ENCODE results near the gene RARG. TPM values are rescaled to one million over a fixed set of nuclear protein-coding genes. Genes with fewer than 3 reads are reported as not detected.
"Not testable (repeated sequence)": the region's sequence is repeated elsewhere in the genome, so short reads cannot be mapped to it uniquely, and the experiment has no call there.

Gene RARG
- polyA plus RNA-seq, 4 donors: 32.3 to 73.8 (median 38.9) TPM

DNA sequence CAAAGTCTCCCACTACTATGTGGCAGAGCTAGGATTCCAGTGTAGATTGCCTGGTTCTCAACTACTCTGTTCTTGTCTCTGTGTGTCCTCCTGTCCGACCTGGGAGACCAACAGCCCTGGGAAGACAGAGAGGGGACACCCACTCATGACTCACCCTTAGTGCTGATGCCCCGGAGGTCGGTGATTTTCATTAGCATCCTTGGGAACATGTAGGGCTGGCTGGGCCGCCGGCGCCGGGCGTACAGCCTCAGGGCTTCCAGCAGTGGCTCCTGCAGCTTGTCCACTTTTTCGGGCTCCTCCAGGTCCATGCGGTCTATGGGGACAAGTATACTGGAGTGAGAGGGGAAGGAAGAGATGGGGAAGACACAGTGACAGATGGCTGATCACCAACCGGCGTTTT, 19.1 kb downstream of the RARG start:
- DNase-seq (ENCODE audit: low read depth in 4 of 4, low spot score in 3 of 4): no peak

DNA sequence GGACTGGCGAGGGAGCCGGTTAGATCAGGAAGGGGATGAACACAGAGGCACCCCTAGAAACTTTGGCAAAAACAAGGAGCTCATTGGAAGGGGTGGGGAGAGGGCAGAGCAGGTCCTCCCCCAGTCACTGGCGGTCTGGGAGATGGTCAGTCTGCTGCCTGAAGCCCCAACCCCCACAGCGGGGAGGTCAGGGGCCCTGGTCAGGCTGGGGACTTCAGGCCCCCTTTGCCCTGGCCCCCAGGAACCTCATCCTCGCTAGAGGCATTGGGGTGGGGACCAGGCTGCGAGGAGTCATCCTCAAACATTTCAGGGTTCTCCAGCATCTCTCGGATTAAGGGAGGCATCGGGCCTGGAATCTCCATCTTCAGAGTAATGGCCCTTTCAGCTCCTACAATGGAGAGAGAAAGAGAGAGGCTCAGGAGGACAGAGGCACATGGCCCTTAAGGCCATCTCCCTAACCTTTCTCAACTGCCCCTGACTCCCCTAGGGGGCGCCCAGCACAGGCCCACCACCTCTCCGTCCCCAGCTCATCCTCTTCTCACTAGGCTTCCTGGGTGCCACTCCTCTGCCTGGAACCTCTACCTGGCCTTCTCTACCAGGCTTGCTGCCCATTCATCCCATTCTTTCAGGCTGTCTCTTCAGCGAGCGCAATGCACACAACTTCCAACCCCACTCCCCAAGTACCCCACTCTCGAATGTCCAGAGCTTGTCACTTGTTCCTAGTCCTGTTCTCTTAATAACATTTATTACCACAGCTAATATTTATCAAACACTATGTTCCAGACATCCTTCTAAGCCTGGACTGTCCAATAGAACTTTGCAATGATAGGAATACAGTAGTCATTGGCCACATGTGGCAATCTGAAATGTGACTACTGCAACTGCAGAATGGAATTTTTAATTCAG, 20.3 kb downstream of the RARG start:
- no peak for DNase-seq (ENCODE audit: low read depth in 4 of 4, low spot score in 3 of 4)

DNA sequence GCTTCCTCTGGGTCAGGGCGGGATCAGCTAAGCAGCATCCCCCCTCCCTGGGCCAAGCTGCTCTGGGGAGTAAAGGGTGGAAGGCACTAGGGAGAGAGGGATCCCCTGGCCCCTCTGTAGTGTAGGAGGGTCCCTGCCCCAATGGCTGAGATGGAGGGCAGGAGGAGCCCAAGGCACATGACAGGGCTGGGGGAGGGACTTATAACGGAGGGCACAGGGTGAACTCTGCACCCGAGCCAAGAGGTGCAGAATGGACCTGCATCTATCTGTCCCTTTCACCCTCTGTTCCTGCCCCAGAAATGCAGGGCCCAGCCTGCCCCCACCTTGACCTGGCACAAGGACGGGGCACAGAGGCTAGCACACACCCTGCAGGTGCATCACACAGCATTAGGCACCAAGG, 21.2 kb downstream of the RARG start:
- no peak for DNase-seq (ENCODE audit: low read depth in 4 of 4, low spot score in 3 of 4)

DNA sequence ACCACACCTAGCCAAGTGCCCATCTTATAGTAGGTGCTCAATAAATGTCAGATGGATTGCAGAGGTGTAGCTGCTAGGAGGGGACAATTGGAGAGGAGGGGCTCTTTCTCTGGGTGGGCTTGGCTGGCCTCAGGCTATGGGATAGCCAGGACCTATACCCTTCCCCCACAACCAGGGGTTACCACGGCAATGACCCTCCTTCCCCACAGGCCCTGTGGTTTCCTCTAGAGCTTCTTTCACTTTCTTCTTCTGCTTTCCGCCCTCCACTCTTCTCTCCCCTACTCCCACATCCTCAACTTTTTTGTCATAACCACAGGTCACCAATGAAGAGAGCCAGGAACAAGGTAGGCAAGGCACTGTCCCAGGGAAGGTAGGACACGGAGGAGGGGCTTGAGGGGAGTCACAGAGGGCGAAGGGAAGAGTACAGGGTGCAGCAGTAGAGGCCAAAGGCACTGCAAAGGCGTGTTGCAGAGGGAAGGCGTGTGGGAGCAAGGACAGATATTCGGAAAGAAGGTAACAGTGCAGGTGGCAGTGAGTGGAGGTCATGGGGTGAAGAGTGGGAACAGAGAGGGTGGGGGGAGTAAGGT, 23.0 kb downstream of the RARG start:
- DNase-seq (ENCODE audit: low read depth in 4 of 4, low spot score in 3 of 4): no peak

DNA sequence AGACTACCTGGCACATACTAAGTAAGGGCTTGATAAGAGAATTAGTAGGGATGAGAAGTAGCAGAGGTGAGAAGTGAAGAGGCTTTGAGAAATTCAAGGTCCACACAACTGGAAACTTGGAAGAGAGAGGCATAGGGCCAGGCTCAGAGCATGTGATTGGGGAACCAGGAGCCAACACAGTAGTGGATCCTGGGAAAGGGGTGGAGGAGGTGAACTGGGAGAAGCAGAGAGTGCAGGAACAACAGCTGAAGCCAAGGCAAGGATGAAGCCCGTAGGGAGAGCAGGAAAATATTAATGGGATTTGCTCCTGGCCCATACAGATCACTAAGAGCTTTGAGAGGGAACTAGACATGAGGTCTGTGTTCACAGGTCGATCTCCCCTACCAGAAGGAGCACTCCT, 23.6 kb downstream of the RARG start:
- no peak for DNase-seq (ENCODE audit: low read depth in 4 of 4, low spot score in 3 of 4)

DNA sequence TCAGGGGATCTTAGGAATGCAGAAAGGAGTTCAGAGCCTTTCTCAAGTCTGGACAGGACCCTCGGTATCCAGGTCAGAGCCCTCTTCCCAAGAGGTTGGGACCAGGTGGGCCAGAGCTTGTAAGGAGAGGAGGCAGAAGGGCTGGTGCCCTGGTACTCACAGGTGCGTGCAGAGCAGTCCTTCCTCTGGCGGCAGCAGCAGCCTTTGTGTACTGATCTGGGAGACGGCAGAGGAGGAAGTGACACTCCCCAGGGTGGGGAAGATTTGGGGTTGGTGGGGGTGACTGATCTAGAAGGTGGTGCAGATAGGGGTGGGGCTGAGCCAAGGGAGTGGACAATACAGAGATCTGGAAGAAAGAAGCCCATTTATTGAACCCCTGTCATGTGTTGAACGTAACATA, 25.0 kb downstream of the RARG start, which contains the start of gene ITGB7:
ITGB7 (minus strand) TSS at position 210 of the 400 bp plus-strand sequence. CDS start 6,808 bp downstream, outside the sequence.
- DNase-seq (ENCODE audit: low read depth in 4 of 4, low spot score in 3 of 4): no peak

DNA sequence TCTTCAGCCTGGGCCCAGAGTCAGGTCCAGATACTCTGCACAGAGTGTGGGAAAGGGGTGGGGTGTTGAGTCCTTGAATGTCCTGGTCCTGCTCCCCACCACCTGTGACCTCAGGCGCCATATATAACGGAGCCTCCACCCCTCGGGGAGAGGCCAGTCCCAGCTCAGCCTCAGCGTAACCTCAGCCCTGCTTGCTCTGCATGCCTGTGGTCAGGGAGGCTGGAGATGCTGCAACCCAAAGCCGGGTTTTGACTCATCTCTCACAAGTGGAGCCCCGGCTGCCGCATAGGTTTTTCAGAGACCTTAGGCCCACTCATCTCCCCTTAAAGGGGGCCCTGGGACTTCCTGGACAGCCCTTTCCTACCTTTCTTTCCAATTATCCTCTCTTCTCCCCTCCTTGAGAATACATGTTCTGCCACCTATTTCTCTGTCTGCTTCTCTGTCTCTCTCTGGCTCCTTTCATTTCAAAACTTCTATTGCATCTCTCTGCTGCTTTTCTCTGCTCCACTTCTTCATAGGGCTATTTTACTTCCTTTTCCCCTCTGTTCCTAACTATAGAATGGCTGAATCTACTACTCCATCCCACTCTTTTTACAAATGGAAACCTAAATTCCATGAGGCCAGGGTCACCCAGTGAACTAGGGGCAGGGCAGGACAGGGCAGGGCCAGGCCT, 26.1 kb downstream of the RARG start:
- DNase-seq (ENCODE audit: low read depth in 4 of 4, low spot score in 3 of 4): no peak

DNA sequence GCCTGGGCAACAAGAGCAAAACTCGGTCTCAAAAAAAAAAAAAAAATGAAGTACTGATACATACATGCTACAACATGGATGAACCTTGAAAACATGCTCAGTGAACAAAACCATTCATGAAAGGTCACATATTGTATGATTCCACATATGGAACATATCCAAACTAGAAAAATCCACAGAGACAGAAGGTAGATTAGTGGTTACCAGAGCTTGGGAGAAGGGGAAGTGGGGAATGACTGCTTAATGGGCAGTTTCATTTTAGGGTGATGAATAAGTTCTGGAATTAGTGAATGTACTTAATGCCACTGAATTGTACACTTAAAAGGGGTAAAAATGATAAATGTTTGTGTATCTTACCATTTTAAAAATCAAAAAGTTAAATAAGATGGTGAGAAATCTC, 27.7 kb downstream of the RARG start:
- no peak for DNase-seq (ENCODE audit: low read depth in 4 of 4, low spot score in 3 of 4)

DNA sequence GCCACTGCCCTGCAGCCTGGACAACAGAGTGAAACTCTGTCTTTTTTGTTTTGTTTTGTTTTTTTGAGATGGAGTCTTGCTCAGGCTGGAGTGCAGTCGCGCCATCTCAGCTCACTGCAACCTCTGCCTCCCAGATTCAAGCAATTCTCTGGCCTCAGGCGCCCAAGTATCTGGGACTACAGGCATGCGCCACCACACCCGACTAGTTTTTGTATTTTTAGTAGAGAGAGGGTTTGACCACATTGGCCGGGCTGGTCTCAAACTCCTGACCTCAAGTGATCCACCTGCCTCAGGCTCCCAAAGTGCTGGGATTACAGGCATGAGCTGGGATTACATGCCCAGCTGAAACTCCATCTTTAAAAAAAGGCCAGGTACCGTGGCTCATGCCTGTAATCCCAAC, 29.7 kb downstream of the RARG start:
- not testable (repeated sequence) for DNase-seq (ENCODE audit: low read depth in 4 of 4, low spot score in 3 of 4)

DNA sequence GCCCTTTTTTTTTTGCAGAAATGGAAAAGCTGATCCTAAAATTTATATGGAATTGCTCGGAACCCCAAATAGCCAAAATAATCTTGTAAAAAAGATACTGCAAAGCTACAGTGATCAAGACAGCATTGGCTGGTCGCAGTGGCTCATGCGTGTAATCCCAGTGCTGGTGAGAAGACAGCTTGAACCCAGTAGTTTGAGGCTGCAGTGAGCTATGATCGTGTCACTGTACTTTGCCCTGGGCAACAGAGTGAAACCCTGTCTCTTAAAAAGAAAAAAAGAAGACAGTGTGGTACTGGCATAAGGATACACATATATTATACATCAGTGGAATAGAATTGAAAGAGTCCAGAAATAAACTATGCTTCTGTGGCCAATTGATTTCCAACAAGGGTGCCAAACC, 30.4 kb downstream of the RARG start:
- no peak for DNase-seq (ENCODE audit: low read depth in 4 of 4, low spot score in 3 of 4)

DNA sequence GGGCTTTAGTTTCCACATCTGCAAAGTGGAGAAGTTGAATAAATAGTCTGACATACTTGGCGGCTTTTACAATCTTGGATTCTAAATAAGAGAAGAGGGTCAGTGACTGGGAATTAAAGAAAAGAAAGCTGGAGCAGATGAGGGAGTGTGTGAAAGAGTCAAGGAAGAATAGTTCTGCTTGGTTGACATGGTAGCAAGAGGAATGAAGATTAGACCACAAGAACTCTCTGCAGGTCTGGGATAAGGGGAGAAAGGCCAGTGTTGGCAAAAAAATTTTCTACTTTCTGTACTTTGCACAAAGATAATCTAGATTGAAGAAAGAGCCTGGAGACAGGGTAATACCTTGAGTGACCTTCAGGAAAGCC, 30.9 kb downstream of the RARG start:
- DNase-seq (ENCODE audit: low read depth in 4 of 4, low spot score in 3 of 4): no peak

DNA sequence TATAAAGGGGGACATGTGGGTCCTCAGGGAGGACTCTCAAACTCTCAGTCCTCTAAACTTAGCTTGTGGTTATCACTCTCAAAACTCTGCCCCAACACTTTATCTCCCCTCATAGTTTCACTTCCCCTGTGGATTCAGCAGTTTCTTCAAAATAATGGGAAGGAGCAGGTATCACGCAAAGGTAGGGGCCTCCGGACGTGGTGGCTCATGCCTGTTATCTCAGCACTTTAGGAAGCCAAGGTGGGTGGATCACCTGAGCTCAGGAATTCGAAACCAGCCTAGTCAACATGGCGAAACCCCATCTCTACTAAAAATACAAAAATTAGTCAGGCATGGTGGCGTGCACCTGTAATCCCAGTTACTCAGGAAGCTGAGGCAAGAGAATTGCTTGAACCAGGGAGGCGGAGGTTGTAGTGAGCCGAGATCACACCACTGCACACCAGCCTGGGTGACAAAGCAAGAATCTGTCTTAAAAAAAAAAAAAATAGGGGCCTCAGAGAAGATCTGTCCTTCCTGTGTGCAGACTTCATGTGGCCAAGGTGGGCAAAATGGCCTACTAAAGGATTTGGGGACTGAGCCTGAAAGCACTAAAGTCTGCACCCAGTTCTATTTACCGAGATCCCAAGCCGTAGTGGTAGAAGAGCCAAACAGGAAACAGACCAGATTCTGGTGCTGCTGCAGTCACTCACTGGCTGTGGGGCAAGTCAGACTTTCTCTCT, 31.4 kb downstream of the RARG start:
- DNase-seq (ENCODE audit: low read depth in 4 of 4, low spot score in 3 of 4): no peak

DNA sequence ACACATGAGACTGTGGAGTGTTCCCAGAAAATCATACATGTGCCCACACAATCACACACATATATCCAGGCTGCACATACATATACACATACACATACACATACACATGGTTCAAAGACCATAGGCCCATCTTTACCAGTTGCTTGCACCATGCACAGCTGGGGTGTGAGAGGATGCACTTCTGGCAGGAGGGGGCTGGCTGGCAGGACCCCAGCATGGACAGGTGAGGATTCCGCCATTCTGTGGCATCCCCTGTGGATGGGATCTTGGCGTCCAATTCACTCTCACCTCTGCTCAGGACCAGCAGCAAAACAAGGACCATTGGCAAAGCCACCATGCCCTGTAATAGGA, 31.9 kb downstream of the RARG start:
- no peak for DNase-seq (ENCODE audit: low read depth in 4 of 4, low spot score in 3 of 4)

DNA sequence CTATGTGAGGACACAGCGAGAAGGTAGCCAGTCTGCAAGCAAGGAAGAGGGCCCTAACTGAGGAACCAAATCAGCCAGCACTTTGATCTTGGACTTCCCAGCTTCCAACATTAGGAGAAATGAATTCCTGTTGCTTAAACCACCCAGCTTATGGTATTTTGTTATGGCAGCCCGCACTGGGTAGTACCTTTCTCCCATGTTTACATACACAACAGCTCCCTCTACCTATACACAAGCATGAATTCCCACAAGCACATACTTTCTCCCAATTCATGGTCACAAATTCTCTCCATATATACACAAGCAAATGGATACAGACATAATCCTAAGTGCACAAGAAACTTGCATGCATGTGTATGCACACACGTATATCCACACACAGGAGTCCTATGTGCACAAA, 32.3 kb downstream of the RARG start:
- DNase-seq (ENCODE audit: low read depth in 4 of 4, low spot score in 3 of 4): no peak

DNA sequence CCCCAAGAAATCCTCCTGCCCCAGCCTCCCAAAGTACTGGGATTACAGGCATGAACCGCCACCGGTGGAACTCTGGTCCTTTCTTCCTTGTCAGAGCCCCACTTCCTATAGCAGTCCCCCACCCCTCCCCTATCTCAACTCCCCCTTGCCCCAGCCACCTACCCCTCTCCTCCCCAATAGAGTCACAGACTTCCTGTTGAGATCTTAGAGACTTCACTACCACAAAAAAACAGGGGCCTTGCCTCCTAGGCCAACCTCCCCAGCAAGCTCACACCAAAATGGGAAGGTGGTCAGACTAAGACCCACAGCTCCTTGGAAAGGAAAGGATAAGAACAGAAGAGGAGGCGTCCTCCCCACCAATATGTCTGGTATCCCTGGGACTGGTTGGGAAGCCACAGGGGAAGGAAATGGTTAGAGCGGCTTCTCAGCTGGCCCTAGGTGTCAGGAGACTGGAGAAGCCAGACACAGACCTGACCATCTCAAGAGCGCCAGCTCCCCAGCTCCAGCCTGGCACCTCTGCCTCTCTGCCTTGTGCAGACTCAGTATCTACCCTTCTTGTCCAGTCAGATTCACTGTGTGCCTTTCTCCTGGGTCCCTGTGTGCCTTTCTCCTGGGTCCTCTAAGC, 33.4 kb downstream of the RARG start:
- DNase-seq (ENCODE audit: low read depth in 4 of 4, low spot score in 3 of 4): no peak

DNA sequence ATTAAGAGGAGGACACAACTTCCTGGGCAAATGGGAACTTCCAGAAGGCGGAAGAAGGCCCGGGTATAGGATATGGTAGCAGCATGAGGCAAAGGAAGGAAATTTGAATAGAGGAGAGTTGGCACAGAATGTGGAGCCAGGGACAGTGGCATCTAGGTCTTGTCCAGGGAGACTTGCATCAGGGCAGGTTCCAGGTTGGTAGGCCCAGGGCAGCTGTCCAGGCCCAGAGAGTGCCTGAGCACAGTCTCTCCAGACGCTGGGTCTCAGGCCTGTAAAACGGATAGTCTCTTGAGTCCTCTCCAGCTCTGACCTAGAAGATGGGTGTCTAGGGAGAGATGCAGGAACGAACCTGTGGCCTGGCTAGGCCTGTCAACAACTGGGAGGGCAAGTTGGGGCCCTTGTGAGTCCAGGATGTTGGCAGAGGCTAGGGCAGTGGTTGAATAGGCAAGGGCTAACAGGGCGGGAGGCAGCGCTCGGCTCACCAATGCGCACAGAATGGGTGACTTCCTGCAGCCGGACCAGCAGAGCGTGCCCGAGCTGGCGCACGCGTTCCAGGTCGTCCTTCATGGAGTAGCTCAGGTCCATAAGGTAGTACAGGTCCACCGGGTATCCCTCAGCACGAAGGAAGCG, 34.9 kb downstream of the RARG start:
- DNase-seq (ENCODE audit: low read depth in 4 of 4, low spot score in 3 of 4): no peak

DNA sequence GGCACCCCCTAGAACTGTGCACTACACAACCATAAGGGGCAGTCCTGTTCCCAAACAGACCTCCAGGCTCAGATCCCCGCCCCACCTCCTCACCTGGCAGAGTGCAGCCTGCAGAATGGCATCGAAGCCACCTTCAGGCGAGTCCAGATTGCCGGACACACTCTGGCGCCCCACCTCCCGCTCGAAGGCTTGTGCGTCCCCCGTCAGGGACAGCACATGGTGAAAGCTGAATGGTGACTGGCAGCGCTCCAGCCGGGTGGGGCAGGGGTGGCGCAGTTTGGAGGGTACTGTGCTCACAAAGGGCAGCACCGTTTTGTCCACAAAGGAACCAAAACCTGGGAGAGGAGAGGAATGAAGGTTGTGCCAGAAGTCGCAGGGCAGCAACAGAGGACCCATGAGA, 35.5 kb downstream of the RARG start:
- no peak for DNase-seq (ENCODE audit: low read depth in 4 of 4, low spot score in 3 of 4)

DNA sequence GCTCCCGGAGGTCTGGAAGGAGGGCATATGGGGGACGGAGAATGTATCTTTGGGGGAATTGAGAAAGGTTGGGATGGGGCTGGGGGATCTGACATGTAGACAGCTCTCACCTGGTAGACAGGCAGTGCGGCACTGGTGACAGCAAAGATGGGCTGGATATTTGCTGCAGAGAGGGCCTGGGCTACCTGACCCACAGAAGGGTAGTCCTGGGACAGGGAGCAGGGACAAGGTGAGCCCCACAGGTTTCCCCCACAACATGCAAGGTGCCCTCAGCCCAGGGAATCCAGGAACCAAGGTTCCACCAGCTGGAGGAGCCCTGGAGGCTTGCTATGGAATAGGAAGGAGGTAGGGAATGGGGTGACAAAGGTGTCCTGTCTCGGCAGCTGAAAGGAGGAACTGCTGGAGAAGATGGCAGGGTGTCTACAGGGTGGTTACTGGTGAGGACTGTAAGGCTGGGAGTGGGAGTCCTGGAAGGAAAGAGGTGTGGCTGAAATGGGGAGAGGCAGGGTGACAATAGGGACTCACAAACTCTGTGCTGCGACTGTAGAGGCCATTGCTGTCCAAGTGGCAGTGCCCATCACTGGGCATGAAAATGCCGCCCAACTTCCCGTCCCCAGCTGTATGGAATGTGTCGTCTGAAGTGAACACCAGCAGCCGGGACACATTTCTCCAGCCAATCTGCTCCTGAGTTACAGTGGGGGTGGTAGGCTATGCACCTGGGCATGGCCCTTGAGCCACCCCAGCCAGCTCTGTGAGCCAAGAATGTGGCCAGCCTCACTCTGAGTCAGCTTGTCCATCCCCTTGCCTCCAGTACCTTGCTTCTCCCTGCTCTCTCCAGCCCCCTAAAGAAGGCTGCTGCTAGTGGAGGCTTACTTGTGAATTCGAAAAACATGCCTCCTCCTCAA, 36.2 kb downstream of the RARG start:
- DNase-seq (ENCODE audit: low read depth in 4 of 4, low spot score in 3 of 4): no peak

DNA sequence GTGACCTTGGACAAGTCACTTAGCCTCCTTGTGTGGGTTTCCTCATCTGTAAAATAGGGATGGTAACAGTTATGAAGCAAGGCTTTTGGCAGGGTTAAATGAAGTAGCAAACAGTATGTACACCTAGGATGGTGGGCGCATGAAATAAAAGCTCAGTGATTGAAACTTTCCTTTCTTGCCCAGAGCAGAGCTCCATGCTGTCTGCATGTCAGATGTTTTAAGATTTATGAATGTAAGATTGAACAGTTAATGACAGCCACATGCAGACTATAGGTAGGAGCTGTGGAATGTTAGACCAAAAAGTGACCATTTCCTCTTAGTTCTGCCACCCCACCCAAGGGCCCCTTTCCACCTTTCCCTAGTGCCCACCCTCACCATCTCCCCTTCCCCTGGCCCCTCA, 37.0 kb downstream of the RARG start:
- DNase-seq (ENCODE audit: low read depth in 4 of 4, low spot score in 3 of 4): no peak
